Cardiac fibroblast (primary cell): ENCODE measurements around the gene TSPAN18.

Source experiments
- DNase-seq, 2 donors: peaks; one replicate each; pipeline versions ENCODE4 v3.0.0 to v3.0.0-alpha.2; 2010; ENCODE audit warnings: low read depth in 2 of 2
- H3K4me3 ChIP-seq, 2 donors: replicated peaks in 1 of 2; 1 replicate in 1 of 2; 2 replicates in 1 of 2; pipeline ENCODE4 v1.5.1; 2011; ENCODE audit warnings: low read depth in 2 of 2, low read length in 2 of 2, mild to moderate bottlenecking in 2 of 2, moderate library complexity in 1 of 2
- CTCF ChIP-seq: IDR thresholded peaks from one replicate; pipeline ENCODE4 v1.5.1; 2011; ENCODE audit warnings: low read depth, mild to moderate bottlenecking, low read length, inconsistent platforms

TSPAN18 gene

DNA sequence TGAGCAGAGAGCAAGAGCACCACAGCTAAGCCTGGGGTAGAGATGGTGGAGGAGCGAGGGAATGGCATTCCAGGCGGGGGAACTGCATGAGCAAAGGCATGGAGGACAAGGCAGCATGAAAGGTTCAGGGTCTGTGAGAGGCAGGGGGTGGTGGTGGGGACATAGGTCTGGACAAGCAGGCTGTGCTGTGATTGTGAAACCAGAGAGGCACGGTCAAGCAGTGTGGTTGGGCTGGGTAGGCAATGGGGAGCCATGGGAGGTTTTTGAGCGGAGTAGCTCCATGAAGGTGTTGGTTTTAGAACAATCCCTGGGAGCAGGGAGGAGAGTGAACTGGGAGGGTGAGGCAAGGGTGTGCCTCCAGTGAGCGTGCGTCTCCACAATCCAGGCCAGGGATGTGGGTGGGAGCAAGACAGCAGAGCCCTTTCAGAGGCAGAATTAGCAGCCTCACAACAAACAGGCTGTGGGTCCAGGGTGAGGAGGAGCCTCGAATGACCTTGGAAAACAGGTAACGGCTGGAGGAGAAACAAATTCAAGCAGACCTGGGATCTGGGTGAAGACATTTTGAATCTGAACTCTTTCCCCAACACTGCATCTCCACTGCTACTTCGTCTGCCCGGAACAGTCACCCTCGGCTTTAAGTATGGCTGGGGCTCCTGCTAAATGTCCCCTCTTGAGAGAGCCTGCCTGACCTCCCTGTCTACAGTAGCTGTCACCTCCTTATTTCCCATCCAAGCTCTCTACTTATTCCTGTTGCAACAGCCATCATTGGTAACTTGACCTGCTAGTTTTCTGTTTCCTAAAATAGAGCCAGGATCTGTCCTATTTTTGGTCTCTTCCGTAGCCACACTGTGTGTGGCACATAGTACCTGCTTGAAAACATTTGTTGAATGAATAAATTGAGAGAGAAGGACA, 27.0 kb upstream of the TSPAN18 start:
- no peak overlapping the region for H3K4me3 ChIP-seq
- TF ChIP-seq CTCF, result no peak
- no peak for DNase-seq

GRCh38 chr11:44701276-44701675, 25.5 kb upstream of the TSPAN18 start:
- DNase-seq, result no peak
- TF ChIP-seq CTCF, result no peak
- no peak overlapping the region for H3K4me3 ChIP-seq

DNA sequence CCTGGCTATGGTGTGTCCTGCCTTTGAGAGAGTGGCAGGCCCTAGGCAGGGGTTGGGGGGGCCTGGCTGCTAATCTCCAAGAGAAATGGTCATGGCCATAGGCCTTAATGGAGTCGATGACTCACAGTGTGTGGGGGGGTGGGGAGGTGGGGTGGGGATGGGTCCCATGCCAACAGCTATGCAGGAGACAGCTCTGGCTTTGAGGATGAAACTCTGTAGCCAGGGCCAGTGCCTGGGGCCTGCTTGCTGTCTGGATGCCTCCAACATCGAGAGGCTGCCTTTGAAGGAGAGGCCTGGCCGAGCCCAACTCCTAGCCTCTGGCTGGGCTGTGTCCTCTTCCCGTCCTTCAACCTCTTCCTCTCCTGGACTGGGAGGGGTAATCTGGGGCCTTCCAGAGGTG, 23.9 kb upstream of the TSPAN18 start:
- no peak for TF ChIP-seq CTCF

DNA sequence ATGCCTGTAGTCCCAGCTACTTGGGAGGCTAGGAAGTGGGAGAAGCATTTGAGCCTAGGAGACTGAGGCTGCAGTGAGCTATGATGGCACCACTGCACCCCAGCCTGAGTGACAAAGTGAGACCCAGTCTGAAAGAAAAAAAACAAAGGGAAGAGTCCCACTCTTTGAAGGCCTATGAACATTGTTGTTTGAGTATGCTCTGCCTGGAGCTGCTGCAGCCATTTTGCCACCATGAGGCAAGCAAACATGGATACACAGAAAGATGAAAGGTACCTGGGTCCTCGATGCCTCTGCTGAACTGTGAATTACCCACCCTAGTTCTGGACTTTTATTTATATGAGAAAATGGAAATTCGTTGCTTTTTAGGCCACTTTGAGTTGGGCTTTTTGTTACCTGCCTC, 19.7 kb upstream of the TSPAN18 start:
- no peak for DNase-seq
- no peak overlapping the region for H3K4me3 ChIP-seq
- TF ChIP-seq CTCF, result no peak

More for the DNA sequence above, 23.9 kb upstream of the TSPAN18 start:
- peak in 1 of 2 donors; percentile 31 for DNase-seq
- no peak overlapping the region for H3K4me3 ChIP-seq

- H3K4me3 ChIP-seq, result no peak overlapping the region
- DNase-seq, result peak; percentile 23 to 54
- TF ChIP-seq CTCF, result no peak
These were observed 18.8 kb upstream of the TSPAN18 start for GRCh38 chr11:44708009-44708408.

- DNase-seq, result no peak
- no peak for TF ChIP-seq CTCF
- H3K4me3 ChIP-seq, result no peak overlapping the region
These were observed 18.1 kb upstream of the TSPAN18 start for GRCh38 chr11:44708523-44709280.
